Activated T-cell treated with anti-CD3 and anti-CD28 coated beads for 24 hours (primary cell): ENCODE results near the gene DIPK2A.

ENCODE experiments used
- DNase-seq: peaks from one replicate; pipeline ENCODE4 v3.0.0-alpha.2; 2020; ENCODE audit warnings: low read depth

DIPK2A gene

DNA sequence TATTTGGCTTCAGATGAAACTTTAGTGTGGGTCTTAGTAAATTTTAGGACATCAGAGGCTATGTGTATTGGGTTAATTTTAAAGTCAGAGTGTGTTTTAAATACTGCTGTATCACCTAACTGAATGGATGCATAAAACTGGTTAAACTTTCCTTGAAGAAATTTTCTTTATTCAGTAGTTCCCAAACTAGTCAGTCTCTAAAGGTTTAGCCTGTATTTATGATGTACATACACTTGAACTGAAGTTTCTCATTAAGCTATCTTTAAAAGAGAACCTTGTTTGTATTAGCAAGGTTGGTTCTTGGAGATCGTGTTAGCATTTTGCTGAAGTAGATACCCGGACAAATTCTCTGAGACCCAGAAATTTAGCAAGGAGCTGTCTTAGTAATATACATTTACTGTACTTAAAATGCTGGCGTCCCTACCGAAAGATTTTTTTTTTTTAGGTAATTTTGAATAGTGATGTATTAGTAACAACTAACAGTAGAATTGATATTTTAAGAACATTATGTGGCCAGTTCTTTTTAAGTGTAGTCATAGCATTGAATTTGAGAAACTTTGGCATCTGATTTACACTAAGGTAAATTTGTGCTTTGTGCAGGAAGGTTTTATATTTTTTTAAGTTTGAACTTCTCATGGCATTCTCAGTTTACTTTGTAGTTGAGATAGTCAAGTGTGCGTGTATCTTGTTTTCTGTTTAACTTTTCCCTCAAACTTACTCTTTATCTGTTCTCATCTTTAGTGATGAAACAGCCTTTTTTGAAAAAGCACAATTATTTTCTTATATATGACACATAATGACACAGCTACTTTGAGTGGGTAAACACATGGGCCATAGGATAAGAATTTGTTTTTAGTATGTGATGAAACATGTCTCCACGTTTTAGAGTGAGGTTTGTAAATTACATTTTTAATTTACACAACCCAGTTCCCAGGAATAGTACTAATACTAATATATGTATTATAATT, 2.9 kb downstream of the DIPK2A start:
- DNase-seq: no peak

DNA sequence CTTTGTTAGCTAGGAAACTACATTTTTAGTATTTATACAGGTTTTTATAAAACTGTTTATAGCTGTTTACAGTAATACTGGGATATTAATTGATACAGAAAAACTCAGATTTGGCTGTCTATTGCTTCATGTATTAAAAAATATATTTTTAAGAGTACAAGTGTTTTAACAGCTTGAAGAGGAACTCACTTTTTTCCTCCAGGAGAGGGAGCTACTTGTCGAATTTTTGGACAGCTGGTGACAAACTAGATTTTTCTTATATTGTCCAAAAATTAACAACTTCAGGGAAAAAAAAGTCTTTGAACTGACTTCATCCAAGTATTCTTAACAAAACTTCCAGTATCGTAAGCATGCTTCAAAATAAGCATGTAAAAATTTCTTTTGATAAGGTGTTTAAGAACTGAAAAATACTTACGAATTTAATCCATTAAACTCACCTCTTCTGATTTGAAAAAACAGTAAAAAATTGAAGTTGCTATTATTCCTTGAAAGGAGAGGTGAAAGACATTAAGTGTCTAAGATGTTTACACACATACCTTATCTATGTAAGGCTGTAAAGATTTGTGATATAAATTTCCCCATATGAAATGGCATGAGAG, 4.0 kb downstream of the DIPK2A start:
- DNase-seq: no peak

DNA sequence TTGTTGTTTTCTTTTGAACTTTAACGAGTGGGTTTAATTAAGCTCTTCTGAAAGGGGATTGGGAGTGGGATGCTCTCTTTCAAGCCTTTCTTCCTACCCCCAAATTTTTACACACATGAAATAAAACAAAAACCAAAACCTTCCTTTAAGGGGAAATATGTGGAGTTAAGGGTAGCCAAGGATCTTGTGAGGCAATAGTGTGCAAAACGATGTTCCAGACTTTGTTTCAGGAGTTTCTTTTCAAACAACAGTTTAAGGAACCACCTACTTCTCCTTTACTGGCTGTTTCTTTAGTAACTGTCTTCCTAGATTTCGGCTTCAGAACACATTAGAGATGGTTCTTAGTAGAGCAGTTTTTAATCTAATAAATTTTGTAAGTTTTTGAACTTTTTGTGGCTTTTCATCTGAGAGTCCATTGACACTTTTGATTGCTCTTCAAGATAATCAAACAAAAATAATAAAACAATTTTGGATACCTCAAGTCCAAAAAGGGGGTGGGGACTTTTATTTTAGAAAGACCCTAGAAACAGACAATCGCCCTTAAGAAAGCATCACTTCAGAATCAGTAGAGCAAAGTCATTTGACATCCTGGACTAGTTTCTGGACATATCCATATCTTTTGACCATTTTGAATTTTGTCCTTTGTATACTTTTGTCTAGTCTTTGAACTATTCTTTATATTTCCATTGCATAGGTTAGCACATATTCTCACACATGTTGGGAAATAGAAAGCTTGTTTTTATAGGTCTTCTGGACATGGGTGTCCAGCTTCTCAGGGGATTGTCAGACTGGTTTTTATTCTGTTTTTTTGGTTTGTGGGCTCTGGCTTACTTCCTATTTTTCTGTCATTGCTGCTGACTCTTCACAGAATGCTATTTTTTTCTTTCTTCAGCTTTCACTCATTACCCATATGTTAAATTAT, 6.0 kb downstream of the DIPK2A start:
- no peak for DNase-seq

DNA sequence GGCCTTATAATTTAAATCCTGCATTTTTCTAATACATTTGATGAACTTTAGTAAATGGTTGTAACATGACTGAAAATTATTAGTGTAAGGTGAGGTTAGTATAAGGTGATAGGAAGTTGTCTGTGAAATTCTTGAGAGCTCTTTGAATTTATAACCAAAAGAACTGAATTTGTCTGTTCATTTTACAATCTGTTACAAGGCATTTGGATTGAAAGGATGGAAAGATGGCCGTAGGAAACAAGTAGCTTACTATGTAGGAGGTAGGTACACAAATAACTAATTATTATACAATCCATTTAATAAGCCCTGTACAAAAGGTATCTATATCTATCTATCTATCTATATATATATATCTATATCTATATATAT, 6.6 kb downstream of the DIPK2A start:
- DNase-seq: no peak

DNA sequence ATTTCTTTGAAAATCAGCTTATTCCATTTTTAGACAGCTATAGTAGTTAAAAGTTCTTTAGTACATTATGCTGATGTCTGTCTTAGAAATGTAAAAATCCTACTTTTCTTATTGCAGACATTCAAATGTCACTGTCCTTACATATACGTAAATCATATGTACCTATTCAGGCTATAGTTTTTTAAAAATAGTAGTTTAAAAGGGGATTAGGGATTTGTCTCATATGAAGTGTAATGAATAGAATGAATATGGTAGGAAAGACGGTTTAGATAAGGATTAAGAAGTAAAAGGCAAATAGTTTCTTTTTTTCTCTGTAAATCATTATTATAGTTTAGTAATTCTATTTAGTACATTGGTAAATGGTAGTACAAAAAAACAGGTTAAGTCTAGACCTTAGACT, 7.4 kb downstream of the DIPK2A start:
- DNase-seq: no peak

DNA sequence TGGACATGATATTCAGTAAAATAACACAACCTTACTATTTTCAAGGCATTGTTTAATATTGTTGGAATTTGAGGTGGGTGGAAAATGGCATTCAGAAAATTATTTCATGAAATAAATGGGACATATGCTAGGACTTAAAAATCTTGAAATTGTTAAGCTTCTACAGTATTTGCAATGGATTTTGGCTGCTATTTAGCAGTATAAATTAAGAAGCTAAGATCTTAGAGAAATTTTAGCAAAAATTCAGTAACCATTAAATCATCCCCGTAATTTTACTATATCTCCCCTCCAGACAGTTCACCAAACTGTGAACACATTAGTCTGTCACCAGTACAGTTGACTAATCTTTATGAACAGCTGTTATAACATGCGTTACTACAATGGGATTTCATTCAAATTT, 8.2 kb downstream of the DIPK2A start:
- no peak for DNase-seq

DNA sequence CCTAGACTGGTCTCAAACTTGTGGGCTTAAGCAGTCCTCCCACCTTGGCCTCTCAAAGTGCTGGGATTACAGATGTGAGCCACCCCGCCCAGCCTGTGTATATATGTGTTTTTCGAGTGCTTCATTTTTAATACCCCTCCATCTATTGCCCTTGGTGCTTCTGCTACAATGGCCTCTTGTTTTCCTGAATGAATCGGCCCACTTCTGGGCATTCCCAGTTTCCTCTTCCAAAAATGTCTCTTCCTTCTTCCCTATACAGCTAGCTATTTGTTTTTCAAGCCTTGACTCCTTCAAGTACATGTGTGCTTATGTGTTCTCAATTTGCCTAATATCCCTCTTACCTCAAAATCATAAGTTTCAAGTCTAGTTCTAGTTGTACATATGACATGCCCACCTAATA, 16.7 kb downstream of the DIPK2A start:
- no peak for DNase-seq

DNA sequence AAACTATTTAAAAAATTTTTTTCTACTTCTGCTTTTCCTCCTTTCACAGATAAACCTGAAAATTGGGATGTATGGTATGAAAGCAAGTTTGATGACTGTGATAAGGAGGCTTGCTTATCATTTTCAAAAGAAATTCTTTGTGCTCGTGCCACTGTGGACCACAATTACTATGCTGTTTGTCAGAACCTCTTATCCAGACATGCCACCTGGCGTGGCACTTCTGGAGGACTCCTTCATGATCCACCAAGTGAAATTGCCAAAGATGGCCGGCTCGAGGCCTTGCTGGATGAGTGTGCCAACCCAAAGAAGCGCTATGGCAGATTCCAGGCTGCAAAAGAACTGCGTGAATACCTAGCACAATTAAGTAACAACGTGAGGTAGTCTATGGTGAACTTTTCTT, 17.8 kb downstream of the DIPK2A start:
- no peak for DNase-seq

DNA sequence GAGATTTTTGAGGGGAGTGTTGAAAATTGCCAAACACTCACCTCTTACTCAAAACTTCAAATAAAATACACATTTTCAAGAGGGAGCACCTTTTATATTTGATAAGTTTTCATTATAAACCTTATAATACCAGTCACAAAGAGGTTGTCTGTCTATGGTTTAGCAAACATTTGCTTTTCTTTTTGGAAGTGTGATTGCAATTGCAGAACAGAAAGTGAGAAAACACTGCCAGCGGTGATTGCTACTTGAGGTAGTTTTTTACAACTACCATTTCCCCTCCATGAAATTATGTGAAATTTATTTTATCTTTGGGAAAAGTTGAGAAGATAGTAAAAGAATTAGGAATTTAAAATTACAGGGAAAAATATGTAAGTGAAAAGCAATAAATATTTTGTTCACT, 20.1 kb downstream of the DIPK2A start:
- no peak for DNase-seq

DNA sequence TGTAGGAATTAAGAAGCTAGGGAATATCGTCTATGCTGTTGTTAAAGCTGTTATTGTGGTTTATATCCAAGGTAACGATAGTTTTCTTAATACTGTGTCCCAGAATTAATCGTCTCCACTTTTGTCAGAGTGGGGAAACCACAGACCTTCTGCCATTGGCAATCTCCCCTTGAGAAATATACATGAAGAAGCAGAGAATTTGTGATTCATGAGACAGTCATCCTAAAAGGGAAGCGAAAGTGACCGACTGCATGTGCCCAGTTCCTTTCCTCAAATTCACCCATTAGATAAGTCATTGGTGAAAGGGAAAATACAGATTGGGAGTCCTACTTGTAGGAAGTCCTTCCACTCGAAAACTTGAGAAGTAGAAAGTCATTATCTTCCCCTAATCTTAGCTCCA, 26.6 kb downstream of the DIPK2A start:
- DNase-seq: no peak

DNA sequence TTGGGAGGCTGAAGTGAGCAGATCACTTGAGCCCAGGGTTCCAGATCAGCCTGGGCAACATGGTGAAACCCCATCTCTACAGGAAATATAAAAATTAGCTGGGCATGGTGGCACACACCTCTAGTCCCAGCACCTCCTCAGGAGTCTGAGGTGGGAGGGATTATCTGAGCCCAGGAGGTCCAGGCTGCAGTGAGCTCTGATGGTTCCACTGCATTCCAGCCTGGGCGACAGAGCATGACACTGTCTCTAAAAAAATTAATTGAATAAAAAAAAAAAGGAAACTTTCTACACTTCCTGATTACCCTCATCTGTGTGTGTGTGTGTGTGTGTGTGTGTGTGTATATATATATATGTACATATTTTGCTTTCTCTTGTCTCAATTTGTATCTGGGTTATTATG, 31.4 kb downstream of the DIPK2A start:
- DNase-seq: no peak

DNA sequence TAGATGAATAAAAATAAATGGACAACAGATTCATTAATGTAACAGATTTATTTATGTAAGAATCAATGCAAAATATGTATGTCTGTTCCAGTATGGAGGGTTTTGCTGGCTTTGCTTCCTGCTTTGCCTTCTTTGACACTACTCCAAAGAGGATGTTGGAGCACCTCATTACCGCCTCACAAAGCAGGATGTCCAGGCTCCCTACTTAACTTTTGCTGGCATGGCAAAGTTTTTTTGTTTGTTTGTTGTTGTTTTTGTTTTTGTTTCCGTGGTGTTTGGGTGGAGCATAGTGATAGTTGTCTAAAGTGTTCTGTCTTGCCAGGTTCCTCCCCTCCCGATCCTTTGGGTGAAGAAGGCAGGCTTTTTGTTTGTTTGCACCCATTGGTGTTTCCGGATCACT, 38.7 kb downstream of the DIPK2A start:
- no peak for DNase-seq

DNA sequence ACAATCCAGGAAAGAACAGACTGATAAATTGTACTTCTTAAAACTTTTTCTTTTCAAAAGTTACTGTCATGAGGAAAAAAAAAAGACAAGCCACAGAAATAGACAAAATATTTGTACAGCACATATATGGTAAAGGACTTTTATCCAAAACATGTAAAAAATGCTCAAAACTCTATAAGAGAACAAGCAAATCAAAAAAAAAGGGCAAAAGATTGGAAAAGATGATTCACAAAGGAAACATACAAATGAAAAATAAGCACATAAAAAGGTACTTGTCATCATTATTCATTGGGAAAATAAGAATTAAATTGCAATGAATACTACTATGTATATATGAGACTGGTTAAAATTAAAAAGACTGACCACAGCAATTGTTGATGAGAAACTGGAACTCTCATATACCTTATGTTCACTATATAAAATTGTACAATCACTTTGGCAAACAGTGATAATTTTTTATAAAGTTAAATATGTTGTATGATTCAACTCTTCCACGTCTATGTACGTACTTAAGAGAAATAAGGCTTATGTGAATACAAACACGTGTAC, 39.7 kb downstream of the DIPK2A start:
- no peak for DNase-seq

DNA sequence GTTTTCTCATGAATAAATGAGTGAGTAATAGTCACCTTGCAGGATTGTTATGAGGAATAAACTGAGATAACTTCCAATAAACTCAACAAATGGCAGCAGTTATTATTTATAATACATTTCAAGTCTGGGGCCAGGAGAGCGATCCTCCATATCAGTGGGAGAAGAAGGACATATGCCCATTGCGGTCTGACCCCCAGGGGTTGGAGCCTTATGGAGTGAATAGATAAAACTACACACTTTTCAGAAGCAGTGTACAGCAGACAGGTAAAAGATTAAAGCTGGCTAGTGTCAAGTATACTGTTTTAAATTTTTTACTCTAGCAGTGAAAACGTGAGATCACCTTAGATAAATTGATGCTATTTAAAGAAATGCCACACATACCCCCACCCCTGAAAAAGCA, 43.5 kb downstream of the DIPK2A start:
- DNase-seq: no peak

DNA sequence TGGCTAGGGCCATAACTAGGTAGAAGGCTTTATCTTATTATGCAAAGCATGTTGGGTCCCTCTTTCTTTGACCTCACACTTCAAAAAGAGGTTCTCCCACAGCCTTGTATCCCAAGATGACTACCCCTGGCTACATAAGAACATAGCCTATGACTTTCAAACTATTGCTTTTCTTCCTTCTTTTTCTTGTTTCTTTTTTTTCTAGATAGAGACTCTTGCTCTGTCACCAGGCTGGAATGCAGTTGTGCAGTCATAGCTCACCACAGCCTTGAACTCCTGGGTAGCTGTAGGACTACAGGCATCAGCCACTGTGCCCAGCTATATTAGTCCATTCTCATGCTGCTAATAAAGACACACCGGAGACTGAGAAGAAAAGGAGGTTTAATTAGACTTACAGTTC, 47.2 kb downstream of the DIPK2A start:
- DNase-seq: no peak
